ENCODE results near the gene COPZ1.
"Not testable (repeated sequence)": the region's sequence is repeated elsewhere in the genome, so short reads cannot be mapped to it uniquely, and the experiment has no call there.

COPZ1 gene

GRCh38 chr12:54337280-54337842, 12.4 kb downstream of the COPZ1 start:
- no peak for FAIRE-seq

GRCh38 chr12:54337854-54338650, 13.1 kb downstream of the COPZ1 start:
- FAIRE-seq, result no peak

DNA sequence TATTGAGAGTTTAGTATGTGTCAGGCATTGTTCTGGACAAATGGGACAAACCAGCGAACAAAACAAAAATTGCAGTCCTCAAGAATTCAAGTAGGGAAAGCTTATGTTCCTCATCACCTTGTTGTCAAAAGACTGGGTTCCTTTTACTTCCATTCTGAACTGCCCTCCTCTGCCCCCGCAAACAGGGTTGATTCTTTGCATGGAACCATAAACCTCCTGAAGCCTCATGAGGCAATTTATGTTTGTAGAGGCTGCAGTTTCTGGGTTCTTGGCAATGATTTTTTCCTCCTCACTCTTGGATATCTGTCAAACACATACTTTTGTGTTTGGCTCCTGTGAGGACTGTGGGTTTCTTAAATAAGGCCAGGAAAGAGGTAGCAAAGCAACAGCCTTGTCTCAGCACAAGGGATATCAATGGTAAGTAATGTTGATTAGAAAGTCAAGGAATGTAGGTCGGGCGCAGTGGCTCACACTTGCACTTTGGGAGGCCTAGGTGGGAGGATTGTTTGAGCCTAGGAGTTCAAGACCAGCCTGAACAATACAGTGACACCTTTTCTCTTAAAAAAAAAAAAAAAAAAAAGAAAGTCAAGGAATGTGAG, 13.9 kb downstream of the COPZ1 start:
- FAIRE-seq, result no peak

DNA sequence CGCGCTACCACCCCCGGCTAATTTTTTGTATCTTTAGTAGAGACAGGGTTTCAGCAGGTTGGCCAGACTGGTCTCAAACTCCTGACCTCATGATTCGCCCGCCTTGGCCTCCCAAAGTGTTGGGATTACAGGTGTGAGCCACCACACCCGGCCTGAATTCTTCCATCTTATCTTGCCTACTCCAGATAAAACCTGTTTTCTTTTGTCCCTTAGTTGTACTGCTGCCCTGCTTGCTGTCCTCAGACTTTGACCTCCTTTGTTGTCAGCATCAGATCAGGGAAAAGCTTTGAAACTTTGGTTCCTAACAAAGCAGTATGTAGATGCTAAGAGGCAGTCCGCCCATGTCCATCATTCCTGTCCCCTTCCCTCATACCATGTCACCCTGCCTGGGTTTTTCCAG, 15.9 kb downstream of the COPZ1 start:
- no peak for FAIRE-seq

GRCh38 chr12:54341378-54342300, 16.7 kb downstream of the COPZ1 start:
- no peak for FAIRE-seq

- no peak for FAIRE-seq
These were observed 24.1 kb downstream of the COPZ1 start for GRCh38 chr12:54349036-54349435.

GRCh38 chr12:54349679-54350078, 24.7 kb downstream of the COPZ1 start:
- no peak for FAIRE-seq

DNA sequence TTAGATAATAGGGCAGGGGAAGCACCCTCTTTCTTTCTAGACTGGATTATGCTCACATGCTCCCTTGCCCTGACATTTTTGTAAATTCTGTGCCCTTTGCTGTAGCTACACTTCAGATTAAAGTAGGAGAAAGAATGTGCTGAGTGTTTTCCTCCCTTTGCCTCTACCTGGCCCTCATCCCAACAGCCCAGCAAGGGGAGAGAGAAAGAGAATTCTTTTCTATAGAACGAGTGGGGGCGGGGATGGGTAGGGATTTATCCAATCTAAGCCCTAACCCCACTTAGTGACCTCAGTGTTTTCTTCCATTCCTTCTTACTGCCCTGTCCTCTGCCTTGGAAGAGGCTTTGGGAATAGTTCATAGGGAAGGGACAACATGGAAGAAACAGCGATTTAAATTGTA, 25.8 kb downstream of the COPZ1 start:
- FAIRE-seq, result no peak

- no peak for FAIRE-seq
These were observed 26.4 kb downstream of the COPZ1 start for GRCh38 chr12:54351341-54351740.

- FAIRE-seq, result no peak
These were observed 27.1 kb downstream of the COPZ1 start for GRCh38 chr12:54352022-54352531.

DNA sequence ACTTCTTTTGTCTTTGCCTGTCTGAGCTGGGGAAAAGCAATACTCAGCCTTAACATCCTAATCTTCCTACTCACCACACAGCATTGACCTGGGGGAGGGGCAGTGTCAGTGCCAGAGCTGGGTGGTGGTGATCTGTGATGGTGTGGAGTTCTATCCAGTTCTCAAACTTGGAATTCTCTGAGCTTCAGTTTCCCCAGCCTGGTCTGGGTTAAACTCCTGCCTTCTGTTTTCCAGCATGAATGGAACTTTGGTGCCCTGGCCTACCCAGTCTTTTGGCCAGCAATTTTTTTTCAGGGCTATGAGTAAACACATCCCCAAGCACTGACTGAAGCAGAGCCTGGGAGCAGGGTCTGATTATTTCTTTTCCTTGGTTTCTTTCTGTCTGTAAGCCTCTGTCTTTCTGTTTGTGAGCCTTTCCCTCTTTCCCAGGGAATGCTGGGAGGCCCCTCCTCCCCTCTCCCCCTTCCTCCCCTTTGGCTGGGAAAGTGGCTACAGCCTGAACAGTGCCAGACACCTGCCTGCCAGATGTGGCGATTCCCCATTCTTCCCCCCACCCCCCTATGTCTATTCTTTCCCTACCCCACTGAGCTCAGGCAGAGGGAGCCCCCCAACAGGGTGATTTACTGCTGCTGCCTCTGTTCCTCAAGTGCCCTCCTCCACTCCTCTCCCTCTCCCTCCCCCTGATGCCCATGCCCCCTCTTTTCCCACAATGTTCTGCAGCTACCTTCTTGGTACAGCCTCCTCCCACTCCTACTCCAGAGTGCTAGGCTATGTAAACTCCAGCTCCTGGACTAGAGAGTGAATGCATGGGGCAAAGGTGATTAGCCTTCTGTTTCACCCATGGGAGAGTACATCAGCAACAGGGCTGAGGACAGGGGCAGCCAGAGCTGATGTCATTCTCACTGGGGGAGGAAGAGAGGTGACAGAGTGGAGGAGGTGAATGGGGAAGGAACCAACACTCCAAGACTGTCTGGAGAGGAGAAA, 28.3 kb downstream of the COPZ1 start:
- no peak for FAIRE-seq

GRCh38 chr12:54354271-54354670, 29.3 kb downstream of the COPZ1 start:
- not testable (repeated sequence) for FAIRE-seq

DNA sequence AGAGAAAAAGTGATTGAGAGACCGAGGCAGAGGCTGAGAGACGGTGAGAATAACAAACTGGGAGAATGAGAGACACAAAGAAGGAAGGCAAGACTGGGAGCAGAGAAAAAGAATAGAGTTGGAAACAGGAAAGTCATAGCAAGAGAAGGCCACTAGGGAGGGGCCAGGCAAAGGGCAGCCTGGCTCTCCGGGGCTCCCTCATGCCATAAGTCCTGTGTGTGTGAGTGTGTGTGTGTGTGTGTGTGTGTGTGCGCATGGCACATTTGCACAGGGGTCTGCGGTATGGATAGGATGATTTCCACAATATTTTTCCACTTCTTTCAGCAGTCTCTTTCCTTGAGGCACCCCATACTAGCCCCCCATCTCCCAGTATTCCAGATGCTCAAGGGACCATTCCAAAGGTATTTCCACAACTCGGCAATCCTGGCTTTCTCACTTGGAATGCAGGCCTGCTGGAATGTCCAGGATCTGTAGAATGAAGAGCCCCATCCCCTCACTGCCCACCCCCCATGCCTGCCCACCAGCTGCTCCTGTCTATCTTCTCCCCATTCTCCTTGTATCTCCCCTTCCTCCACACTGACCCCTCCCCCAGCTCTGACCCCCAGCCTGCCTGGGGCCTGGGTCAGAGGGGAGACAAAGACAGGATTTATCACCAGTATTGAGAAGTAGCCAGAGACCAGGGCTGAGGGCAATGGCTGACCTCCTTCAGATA, 30.3 kb downstream of the COPZ1 start:
- FAIRE-seq, result no peak

GRCh38 chr12:54356228-54356627, 31.3 kb downstream of the COPZ1 start:
- no peak for FAIRE-seq

- no peak for FAIRE-seq
These were observed 32.0 kb downstream of the COPZ1 start for GRCh38 chr12:54356951-54357356.

DNA sequence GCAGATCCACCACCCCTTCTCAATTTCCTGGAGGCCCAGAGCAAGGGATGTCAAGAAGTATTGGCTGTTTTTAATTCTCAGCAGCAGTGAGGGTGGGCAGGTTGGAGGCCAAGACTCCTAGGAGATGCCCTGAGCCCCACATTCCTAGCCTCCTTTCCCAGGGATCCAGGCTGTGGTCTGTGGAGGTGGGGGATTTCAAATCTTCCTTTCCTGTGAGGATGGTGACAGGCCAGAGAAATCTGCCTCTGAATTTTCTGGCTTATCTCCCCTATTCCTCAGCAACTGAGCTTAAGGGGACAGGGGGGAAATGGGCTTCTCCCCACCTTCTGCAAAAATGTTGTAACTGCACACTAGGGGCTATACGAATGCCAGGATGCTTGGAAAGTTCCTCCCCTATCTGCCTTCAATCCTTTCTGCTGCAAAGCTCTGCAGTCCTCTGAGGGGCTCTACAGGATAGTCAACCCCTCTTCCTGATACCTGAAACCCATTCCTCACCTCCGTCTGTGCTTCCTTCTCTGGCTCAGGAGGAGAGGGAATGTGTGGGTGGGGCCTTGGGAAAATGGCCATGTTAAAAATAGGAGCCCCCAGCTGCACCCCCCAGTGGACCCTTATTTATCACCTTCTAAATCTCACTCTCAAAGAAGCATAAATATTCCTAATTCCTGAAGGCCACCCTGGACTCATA, 32.7 kb downstream of the COPZ1 start:
- FAIRE-seq, result no peak

DNA sequence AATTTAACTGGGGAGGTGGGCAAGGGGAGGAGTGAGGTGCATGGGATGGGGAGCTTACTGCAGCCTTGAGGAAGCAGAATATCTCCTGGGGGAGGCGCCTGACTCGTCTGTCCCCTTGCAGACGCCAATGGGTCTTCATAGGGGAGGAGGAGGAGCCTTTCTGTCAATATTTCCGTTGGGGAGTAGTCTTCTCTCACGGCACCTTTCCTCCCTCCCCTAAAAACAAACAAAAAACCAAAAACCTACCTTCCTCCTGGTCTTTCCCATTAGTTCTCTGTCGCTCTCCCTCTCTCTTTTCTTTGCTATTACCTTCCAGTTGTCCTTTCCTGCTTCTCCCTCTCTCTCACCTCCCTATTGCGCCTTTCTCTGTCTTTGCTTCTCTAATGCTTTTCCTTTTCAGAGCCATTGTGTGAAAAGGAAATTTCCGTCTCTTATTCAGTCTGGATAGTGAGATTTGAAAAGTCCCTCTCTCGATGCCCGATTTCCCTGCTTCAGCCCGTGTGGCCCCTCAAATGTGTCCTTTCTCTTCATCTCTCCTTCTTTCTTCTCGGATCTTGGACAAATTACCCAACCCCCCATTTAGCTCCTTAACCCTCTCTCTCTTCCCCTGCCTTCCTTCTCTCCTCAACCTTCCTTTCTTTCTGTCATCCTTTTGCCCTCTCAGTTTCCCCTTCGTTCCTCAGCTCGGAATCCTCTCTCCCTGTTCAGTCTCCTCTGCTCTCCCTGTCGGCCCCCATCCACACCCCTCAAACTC, 33.4 kb downstream of the COPZ1 start:
- no peak for FAIRE-seq

- FAIRE-seq, result no peak
These were observed 34.2 kb downstream of the COPZ1 start for GRCh38 chr12:54358945-54359761.

All from endometrium (tissue), 2 donors.